ENCODE data around the gene BAAT. TPM values are rescaled to one million over a fixed set of nuclear protein-coding genes. Genes with fewer than 3 reads are reported as not detected.
A peak's percentile ranks its signal among the peaks of the same experiment; 100 is the strongest.

The BAAT gene
- total and polyA plus RNA-seq, 2 donors, result 0.06 TPM; not detected in 1

- no peaks in the 10 kb centered on the region for H3K36me3 ChIP-seq (ENCODE audit: insufficient read depth)
- no peak overlapping the region for H3K4me3 ChIP-seq (ENCODE audit: low read depth, low read length)
- no peaks in the 10 kb centered on the region for H3K4me1 ChIP-seq (ENCODE audit: insufficient read depth)
- no peak for DNase-seq (ENCODE audit: extremely low spot score)
- H3K27ac ChIP-seq (ENCODE audit: low read depth), result no peak overlapping the region
Observed at GRCh38 chr9:101414839-101415238, 30.0 kb upstream of the BAAT start.

- WGBS, result 98% methylated on average over 4 of the region's 4 CpGs
- no peak for DNase-seq (ENCODE audit: extremely low spot score)
- no peak overlapping the region for H3K4me3 ChIP-seq (ENCODE audit: low read depth, low read length)
- no peaks in the 10 kb centered on the region for H3K4me1 ChIP-seq (ENCODE audit: insufficient read depth)
- peaks cover 16% of the 10 kb centered on the region for H3K36me3 ChIP-seq (ENCODE audit: insufficient read depth)
- H3K27ac ChIP-seq (ENCODE audit: low read depth), result no peak overlapping the region
Observed at GRCh38 chr9:101409079-101409477, 24.3 kb upstream of the BAAT start.

GRCh38 chr9:101408374-101409078 lies 23.7 kb upstream of the BAAT start:
- DNase-seq (ENCODE audit: extremely low spot score), result no peak

GRCh38 chr9:101403516-101404285 lies 18.9 kb upstream of the BAAT start:
- DNase-seq (ENCODE audit: extremely low spot score), result no peak
- Histone ChIP-seq H3K27ac (ENCODE audit: low read depth) (no peak overlapping the region), H3K36me3 (ENCODE audit: insufficient read depth) (peaks cover 24% of the 10 kb centered on the region), H3K4me3 (ENCODE audit: low read depth, low read length) (no peak overlapping the region), H3K4me1 (ENCODE audit: insufficient read depth) (peaks cover 4% of the 10 kb centered on the region)
- WGBS, result 95% methylated on average over 9 of the region's 9 CpGs

More at GRCh38 chr9:101408374-101409078, 23.7 kb upstream of the BAAT start:
- H3K4me3 ChIP-seq (ENCODE audit: low read depth, low read length), result no peak overlapping the region
- H3K27ac ChIP-seq (ENCODE audit: low read depth), result no peak overlapping the region
- peaks cover 18% of the 10 kb centered on the region for H3K36me3 ChIP-seq (ENCODE audit: insufficient read depth)
- 98% methylated on average over 5 of the region's 5 CpGs for WGBS
- H3K4me1 ChIP-seq (ENCODE audit: insufficient read depth), result no peaks in the 10 kb centered on the region

GRCh38 chr9:101400120-101400519 lies 15.3 kb upstream of the BAAT start:
- H3K4me3 ChIP-seq (ENCODE audit: low read depth, low read length), result no peak overlapping the region
- H3K36me3 ChIP-seq (ENCODE audit: insufficient read depth), result peaks cover 9% of the 10 kb centered on the region
- H3K4me1 ChIP-seq (ENCODE audit: insufficient read depth), result peaks cover 4% of the 10 kb centered on the region
- H3K27ac ChIP-seq (ENCODE audit: low read depth), result no peak overlapping the region
- 46% methylated on average over 5 of the region's 5 CpGs for WGBS
- DNase-seq (ENCODE audit: extremely low spot score), result no peak

- 13% methylated on average over 2 of the region's 2 CpGs for WGBS
- peaks cover 4% of the 10 kb centered on the region for H3K4me1 ChIP-seq (ENCODE audit: insufficient read depth)
Observed at GRCh38 chr9:101399643-101399970, 14.8 kb upstream of the BAAT start.

GRCh38 chr9:101398930-101399642 lies 14.3 kb upstream of the BAAT start:
- Histone ChIP-seq H3K4me3 (ENCODE audit: low read depth, low read length) (peak overlapping the region; percentile 78), H3K36me3 (ENCODE audit: insufficient read depth) (peaks cover 9% of the 10 kb centered on the region), H3K4me1 (ENCODE audit: insufficient read depth) (peaks cover 4% of the 10 kb centered on the region), H3K27ac (ENCODE audit: low read depth) (peak overlapping the region; percentile 62)
- WGBS, result 1% methylated on average over 28 of the region's 28 CpGs
- DNase-seq (ENCODE audit: extremely low spot score), result no peak

More at GRCh38 chr9:101399643-101399970, 14.8 kb upstream of the BAAT start:
- Histone ChIP-seq H3K27ac (ENCODE audit: low read depth) (no peak overlapping the region), H3K4me3 (ENCODE audit: low read depth, low read length) (peak overlapping the region; percentile 78), H3K36me3 (ENCODE audit: insufficient read depth) (peaks cover 9% of the 10 kb centered on the region)
- no peak for DNase-seq (ENCODE audit: extremely low spot score)

- Histone ChIP-seq H3K27ac (ENCODE audit: low read depth) (peak within 1 kb of the TSS; percentile 78), H3K4me1 (ENCODE audit: insufficient read depth) (peaks cover 4% of the 10 kb centered on the region), H3K36me3 (ENCODE audit: insufficient read depth) (peaks cover 7% of the 10 kb centered on the region), H3K4me3 (ENCODE audit: low read depth, low read length) (peak within 1 kb of the TSS; percentile 78)
- WGBS, result under 1% methylated on average over 44 of the region's 44 CpGs
- peak; percentile 99 for DNase-seq (ENCODE audit: extremely low spot score)
Observed at GRCh38 chr9:101398068-101398929, 13.5 kb upstream of the BAAT start, which contains the start of the genes MRPL50 and ZNF189. MRPL50 (minus strand) TSS chr9:101398618; CDS start chr9:101398592, 26 bp downstream. ZNF189 (plus strand) TSS chr9:101398851; CDS start chr9:101399157, 306 bp downstream.

GRCh38 chr9:101397746-101398067 lies 12.9 kb upstream of the BAAT start:
- 11% methylated on average over 4 of the region's 4 CpGs for WGBS
- peaks cover 4% of the 10 kb centered on the region for H3K4me1 ChIP-seq (ENCODE audit: insufficient read depth)
- peaks cover 3% of the 10 kb centered on the region for H3K36me3 ChIP-seq (ENCODE audit: insufficient read depth)
- no peak overlapping the region for H3K27ac ChIP-seq (ENCODE audit: low read depth)
- H3K4me3 ChIP-seq (ENCODE audit: low read depth, low read length), result peak overlapping the region; percentile 78
- DNase-seq (ENCODE audit: extremely low spot score), result no peak

- Histone ChIP-seq H3K4me3 (ENCODE audit: low read depth, low read length) (no peak overlapping the region), H3K36me3 (ENCODE audit: insufficient read depth) (peaks cover 4% of the 10 kb centered on the region), H3K4me1 (ENCODE audit: insufficient read depth) (no peaks in the 10 kb centered on the region), H3K27ac (ENCODE audit: low read depth) (no peak overlapping the region)
- WGBS, result 93% methylated on average over 1 of the region's 1 CpG
- DNase-seq (ENCODE audit: extremely low spot score), result no peak
Observed at GRCh38 chr9:101394687-101395086, 9.9 kb upstream of the BAAT start.

- Histone ChIP-seq H3K4me1 (ENCODE audit: insufficient read depth) (no peaks in the 10 kb centered on the region), H3K36me3 (ENCODE audit: insufficient read depth) (peaks cover 4% of the 10 kb centered on the region), H3K27ac (ENCODE audit: low read depth) (no peak overlapping the region), H3K4me3 (ENCODE audit: low read depth, low read length) (no peak overlapping the region)
- 98% methylated on average over 3 of the region's 3 CpGs for WGBS
- no peak for DNase-seq (ENCODE audit: extremely low spot score)
Observed at GRCh38 chr9:101393135-101393534, 8.3 kb upstream of the BAAT start.

- Histone ChIP-seq H3K4me3 (ENCODE audit: low read depth, low read length) (no peak overlapping the region), H3K4me1 (ENCODE audit: insufficient read depth) (no peaks in the 10 kb centered on the region), H3K36me3 (ENCODE audit: insufficient read depth) (peaks cover 4% of the 10 kb centered on the region), H3K27ac (ENCODE audit: low read depth) (no peak overlapping the region)
- no peak for DNase-seq (ENCODE audit: extremely low spot score)
- 87% methylated on average over 2 of the region's 2 CpGs for WGBS
Observed at GRCh38 chr9:101388507-101388993, 3.7 kb upstream of the BAAT start.

Measured in urinary bladder (tissue), 4 donors.